Vagina (tissue), 2 donors: ENCODE data around the gene RPLP2. TPM values are rescaled to one million over a fixed set of nuclear protein-coding genes. Genes with fewer than 3 reads are reported as not detected.

ENCODE experiments used
- DNase-seq, 2 donors: peaks; one replicate each; pipeline ENCODE4 v3.0.0-alpha.2; 2017; ENCODE audit errors: extremely low spot score in 2 of 2
- H3K27ac ChIP-seq: fragments of 200-600 bp; sonication (generic); one replicate; pipeline ENCODE4 v1.5.1; 2019
- H3K27me3 ChIP-seq: fragments of 200-600 bp; sonication (generic); one replicate; pipeline ENCODE4 v1.5.1; 2019
- H3K36me3 ChIP-seq, 2 donors: fragments of 200-600 bp; sonication (generic); one replicate each; pipeline ENCODE4 v1.5.1; 2017 to 2019
- H3K4me1 ChIP-seq: fragments of 200-600 bp; sonication (generic); one replicate; pipeline ENCODE4 v1.5.1; 2019
- H3K4me3 ChIP-seq, 2 donors: fragments of 200-600 bp; sonication (generic); 1 replicate in 1 of 2; 2 replicates in 1 of 2; pipeline ENCODE4 v1.5.1; 2016 to 2019
- H3K9me3 ChIP-seq: fragments of 200-600 bp; sonication (generic); one replicate; pipeline ENCODE4 v1.5.1; 2019
- POLR2A ChIP-seq, 2 donors: fragments of 450-650 bp; IDR thresholded peaks; one replicate each; pipeline ENCODE4 v1.6.1; 2017; ENCODE audit warnings: antibody characterized with exemption in 2 of 2, mild to moderate bottlenecking in 2 of 2, moderate library complexity in 2 of 2
- POLR2AphosphoS5 ChIP-seq, 2 donors: sonication (generic); formaldehyde crosslinking; IDR thresholded peaks; one replicate each; pipeline ENCODE4 v1.9.0; 2017; ENCODE audit warnings: antibody characterized with exemption in 2 of 2, mild to moderate bottlenecking in 2 of 2, low read depth in 1 of 2; ENCODE audit not compliant: insufficient read depth in 1 of 2
- intact Hi-C: fragments of 100-400 bp; cut with DNase I; formaldehyde crosslinking; loops from one replicate; pipeline ENCODE4 v1.15.1; 2023
- total RNA-seq: library from RNA; depleted of rRNA; stranded (reverse); fragments of >200 nt; gene quantifications from one replicate; pipeline ENCODE4 v1.2.3, GENCODE V29; 2016
- TF ChIP-seq, protein P1 (sequence below), 3 experiments: fragments of 450-650 bp in 2 of 3; fragments of 200-600 bp in 1 of 3; sonication (generic) in 1 of 3; IDR thresholded peaks; one replicate each; pipeline ENCODE4 v1.5.1; 2017 to 2019; ENCODE audit warnings: antibody characterized with exemption in 3 of 3, mild to moderate bottlenecking in 2 of 3, moderate library complexity in 2 of 3

RPLP2 gene
- total RNA-seq, 1 donor from 2014 or later = 1,068 TPM

DNA sequence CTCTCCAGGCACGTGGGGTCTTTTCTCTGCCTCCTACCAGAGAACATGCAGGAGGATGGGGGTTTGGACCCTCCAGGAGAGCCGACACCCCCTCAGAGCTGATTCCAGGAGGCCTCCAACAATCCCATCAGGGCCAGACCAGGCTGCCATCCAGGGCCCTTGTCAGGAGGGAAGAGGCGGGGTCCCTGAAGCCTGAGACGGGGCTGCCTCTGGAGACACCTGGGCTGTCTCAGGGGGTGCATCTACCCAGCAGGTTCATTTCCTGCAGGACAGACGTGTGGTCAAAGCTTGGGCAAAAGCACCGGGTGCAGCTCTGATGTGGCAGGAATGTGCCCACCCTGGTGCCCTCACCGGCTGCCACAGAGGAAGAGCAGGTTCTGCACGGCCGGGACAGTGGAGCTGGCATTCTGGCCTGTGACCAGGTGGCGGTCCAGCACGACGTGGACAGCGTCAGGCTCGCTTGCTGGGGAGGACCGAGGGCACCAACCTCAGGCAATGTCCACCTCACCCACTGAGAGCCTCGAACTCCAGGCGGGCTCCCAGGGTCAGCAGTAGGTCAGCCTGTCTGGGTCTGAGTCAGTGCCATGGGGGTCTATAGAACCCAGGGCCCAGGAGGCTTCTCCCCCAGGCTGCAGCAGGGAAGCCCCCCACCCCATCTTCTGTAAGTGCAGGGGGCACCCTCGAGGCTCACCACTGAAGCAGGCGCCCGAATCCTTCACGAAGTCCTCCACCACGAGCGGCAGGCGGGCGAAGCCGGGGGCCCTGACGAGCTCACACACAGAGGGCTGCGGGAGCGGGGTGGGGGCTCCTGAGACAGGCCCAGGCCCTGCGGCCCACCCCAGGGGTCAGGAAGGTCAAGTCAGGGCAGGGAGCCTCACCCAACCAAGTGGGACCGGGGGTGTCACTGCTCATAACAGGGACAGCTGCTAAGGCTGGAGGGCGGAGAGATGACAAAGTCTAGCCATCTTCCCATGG is 38.8 kb upstream of the RPLP2 start:
- no peaks in the 10 kb centered on the region for H3K9me3 ChIP-seq
- no peak overlapping the region for H3K4me3 ChIP-seq
- TF ChIP-seq POLR2A (IDR thresholded peaks at IDR 0.05) (no peak), POLR2AphosphoS5 (IDR thresholded peaks at IDR 0.05; ENCODE audit: insufficient read depth in 1 of 2, low read depth in 1 of 2) (no peak)
- TF ChIP-seq, protein P1, sequence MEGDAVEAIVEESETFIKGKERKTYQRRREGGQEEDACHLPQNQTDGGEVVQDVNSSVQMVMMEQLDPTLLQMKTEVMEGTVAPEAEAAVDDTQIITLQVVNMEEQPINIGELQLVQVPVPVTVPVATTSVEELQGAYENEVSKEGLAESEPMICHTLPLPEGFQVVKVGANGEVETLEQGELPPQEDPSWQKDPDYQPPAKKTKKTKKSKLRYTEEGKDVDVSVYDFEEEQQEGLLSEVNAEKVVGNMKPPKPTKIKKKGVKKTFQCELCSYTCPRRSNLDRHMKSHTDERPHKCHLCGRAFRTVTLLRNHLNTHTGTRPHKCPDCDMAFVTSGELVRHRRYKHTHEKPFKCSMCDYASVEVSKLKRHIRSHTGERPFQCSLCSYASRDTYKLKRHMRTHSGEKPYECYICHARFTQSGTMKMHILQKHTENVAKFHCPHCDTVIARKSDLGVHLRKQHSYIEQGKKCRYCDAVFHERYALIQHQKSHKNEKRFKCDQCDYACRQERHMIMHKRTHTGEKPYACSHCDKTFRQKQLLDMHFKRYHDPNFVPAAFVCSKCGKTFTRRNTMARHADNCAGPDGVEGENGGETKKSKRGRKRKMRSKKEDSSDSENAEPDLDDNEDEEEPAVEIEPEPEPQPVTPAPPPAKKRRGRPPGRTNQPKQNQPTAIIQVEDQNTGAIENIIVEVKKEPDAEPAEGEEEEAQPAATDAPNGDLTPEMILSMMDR (IDR thresholded peaks at IDR 0.05) = no peak
- no peak overlapping the region for H3K27ac ChIP-seq
- H3K27me3 ChIP-seq = no peaks in the 10 kb centered on the region
- H3K4me1 ChIP-seq = peaks cover 12% of the 10 kb centered on the region
- H3K36me3 ChIP-seq = peaks cover 0 to 29% of the 10 kb centered on the region in 2 donors
- DNase-seq = no peak
- intact Hi-C loops = no loop called here

DNA sequence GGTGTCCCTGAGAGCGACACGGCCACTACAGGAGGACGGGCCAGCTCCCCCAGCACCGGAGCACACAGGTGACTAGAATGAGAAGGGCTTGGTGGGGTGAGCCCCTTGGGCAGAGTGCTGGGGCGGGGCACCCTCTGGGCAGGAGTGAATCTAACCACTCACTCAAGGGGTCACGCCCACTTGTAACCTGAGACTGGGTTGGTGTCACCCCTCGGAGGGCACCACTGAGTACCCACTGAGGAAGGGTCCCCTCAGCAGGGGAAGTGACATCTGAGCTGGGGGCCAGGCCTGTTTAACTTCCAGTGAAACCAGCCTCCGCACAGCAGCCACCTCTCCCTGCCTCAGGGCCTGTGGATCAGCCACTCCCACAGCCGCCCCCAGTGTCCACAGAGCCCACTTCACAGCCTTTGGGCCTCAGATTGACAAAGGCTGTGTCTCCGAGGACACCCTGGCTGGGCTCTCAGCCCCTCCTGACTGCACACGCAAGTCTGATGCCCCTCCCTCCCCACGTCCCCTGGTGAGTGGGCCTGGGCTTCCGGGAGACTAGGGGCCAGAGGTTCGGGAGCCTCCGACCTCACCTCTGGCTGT is 38.1 kb upstream of the RPLP2 start:
- TF ChIP-seq POLR2AphosphoS5 (IDR thresholded peaks at IDR 0.05; ENCODE audit: insufficient read depth in 1 of 2, low read depth in 1 of 2) = no peak
- TF ChIP-seq, protein P1 (IDR thresholded peaks at IDR 0.05) = no peak
- TF ChIP-seq POLR2A (IDR thresholded peaks at IDR 0.05) = no peak
- Histone ChIP-seq H3K27me3 (no peaks in the 10 kb centered on the region), H3K9me3 (no peaks in the 10 kb centered on the region), H3K36me3 (peaks cover 0 to 21% of the 10 kb centered on the region in 2 donors), H3K4me3 (no peak overlapping the region), H3K27ac (no peak overlapping the region), H3K4me1 (peaks cover 20% of the 10 kb centered on the region)
- intact Hi-C loops = no loop called here
- no peak for DNase-seq

DNA sequence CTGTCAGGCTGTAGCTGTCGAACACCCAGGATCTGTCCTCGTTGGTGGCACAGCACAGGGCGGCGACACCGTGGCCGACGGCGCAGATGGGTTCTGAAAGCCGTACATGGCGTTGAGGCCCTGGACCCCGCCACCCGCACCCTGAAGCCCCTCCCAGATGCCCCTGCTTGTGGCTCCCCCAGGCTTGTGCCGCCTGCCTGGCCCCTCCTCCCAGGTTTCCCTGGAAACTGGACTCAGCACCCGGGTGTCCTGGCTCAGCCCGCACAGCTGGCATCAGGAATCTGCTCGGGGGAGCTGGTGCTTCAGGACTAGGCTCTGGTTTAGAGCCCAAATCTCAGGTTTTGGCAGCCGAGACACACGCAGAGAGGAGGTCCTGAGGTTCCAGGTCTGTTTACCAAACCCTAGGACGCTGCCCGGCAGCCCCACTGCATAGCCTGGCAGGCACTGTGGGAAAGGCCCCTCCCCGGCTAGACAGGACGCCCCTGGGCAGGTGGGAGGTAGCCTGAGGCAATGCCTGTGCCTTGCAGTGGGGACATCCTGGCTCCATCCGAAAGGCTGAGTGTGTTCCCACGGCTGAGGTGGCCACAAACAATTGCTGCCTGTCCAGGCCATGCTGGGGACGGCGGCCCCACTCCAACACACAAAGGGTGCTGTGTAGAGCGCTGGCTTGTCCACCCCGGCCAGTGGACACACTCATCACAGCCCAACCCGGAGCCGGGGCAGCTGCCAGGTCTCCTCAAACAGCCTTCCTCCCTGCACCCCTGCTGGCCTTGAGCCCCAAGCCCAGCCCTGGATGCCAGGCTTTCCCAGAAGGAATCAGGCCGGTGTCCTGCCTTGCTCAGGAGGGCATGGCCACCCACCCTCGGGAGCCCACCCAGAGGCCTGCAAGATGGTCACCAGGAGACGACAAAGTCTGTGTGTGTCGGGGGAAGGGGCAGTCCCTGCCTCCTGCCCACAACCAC is 37.1 kb upstream of the RPLP2 start:
- Histone ChIP-seq H3K27me3 (no peaks in the 10 kb centered on the region), H3K9me3 (no peaks in the 10 kb centered on the region), H3K36me3 (peaks cover 0 to 20% of the 10 kb centered on the region in 2 donors), H3K4me1 (peaks cover 23% of the 10 kb centered on the region), H3K4me3 (no peak overlapping the region), H3K27ac (no peak overlapping the region)
- intact Hi-C loops = no loop called here
- no peak for DNase-seq
- TF ChIP-seq POLR2AphosphoS5 (IDR thresholded peaks at IDR 0.05; ENCODE audit: insufficient read depth in 1 of 2, low read depth in 1 of 2) (no peak), POLR2A (IDR thresholded peaks at IDR 0.05) (no peak)
- TF ChIP-seq, protein P1 (IDR thresholded peaks at IDR 0.05) = no peak

DNA sequence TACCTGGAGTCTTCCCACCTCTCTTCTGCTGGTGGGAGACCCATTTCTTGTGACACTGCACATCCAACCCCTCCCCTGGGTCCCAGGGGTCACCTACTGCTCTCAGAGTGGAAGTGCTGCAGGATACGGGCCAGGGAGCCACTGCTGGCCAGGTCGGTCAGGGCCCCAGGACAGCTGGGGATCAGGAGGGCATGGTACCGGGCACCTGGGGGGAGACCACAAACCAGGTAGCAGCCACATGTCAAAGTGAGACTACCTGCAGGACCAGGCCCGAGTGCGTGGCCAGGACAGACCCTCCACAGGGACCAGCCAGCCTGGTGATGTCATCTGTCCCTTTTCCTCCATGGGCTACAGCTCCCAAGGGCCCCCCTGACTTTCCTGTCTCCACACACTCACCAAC is 36.3 kb upstream of the RPLP2 start:
- Histone ChIP-seq H3K4me3 (no peak overlapping the region), H3K9me3 (no peaks in the 10 kb centered on the region), H3K27ac (no peak overlapping the region), H3K27me3 (no peaks in the 10 kb centered on the region), H3K4me1 (peaks cover 30% of the 10 kb centered on the region), H3K36me3 (peaks cover 0 to 20% of the 10 kb centered on the region in 2 donors)
- TF ChIP-seq POLR2AphosphoS5 (IDR thresholded peaks at IDR 0.05; ENCODE audit: insufficient read depth in 1 of 2, low read depth in 1 of 2) = no peak
- TF ChIP-seq, protein P1 (IDR thresholded peaks at IDR 0.05) = no peak
- TF ChIP-seq POLR2A (IDR thresholded peaks at IDR 0.05) = no peak
- no peak for DNase-seq
- intact Hi-C loops = no loop called here
